Peyer's patch (tissue), 4 donors: Measurements from ENCODE around the gene KLHL25. TPM values are rescaled to one million over a fixed set of nuclear protein-coding genes. Genes with fewer than 3 reads are reported as not detected.
A peak's percentile ranks its signal among the peaks of the same experiment; 100 is the strongest.

ENCODE experiments used
- DNase-seq, 3 donors: peaks; one replicate each; pipeline ENCODE4 v3.0.0-alpha.2; 2017 to 2019
- H3K27ac ChIP-seq, 4 donors: fragments of 200-600 bp; sonication (generic); one replicate each; pipeline ENCODE4 v1.5.1; 2016 to 2019
- H3K27me3 ChIP-seq, 2 donors: fragments of 200-600 bp; sonication (generic); one replicate each; pipeline ENCODE4 v1.5.1; 2019
- H3K36me3 ChIP-seq, 3 donors: fragments of 200-600 bp; sonication (generic); one replicate each; pipeline ENCODE4 v1.5.1; 2016 to 2019
- H3K4me1 ChIP-seq, 4 donors: fragments of 200-600 bp; sonication (generic); one replicate each; pipeline ENCODE4 v1.5.1; 2016 to 2019
- H3K4me3 ChIP-seq, 4 donors: fragments of 200-600 bp; sonication (generic); 1 replicate in 3 of 4; 2 replicates in 1 of 4; pipeline ENCODE4 v1.5.1; 2016 to 2019; ENCODE audit warnings: mild to moderate bottlenecking in 1 of 4
- H3K9me3 ChIP-seq, 4 donors: fragments of 200-600 bp; sonication (generic); one replicate each; pipeline ENCODE4 v1.5.1; 2016 to 2019; ENCODE audit warnings: mild to moderate bottlenecking in 1 of 4
- CTCF ChIP-seq, 6 experiments: fragments of 450-650 bp in 4 of 6; fragments of 200-600 bp in 2 of 6; sonication (generic) in 1 of 6; IDR thresholded peaks; one replicate each; pipeline ENCODE4 v1.5.1; 2017 to 2019; ENCODE audit warnings: antibody characterized with exemption in 6 of 6, mild to moderate bottlenecking in 3 of 6, moderate library complexity in 1 of 6
- POLR2A ChIP-seq, 2 donors: fragments of 450-650 bp; IDR thresholded peaks; one replicate each; pipeline ENCODE4 v1.5.1; 2017; ENCODE audit warnings: antibody characterized with exemption in 2 of 2, mild to moderate bottlenecking in 2 of 2, moderate library complexity in 2 of 2
- total RNA-seq, 4 donors: library from RNA; depleted of rRNA; stranded (reverse); fragments of >200 nt; gene quantifications; one replicate each; pipeline ENCODE4 v1.1.0, GENCODE V29; 2016

KLHL25 gene
- total RNA-seq, 4 donors from 2014 or later: 9.9 to 23.6 (median 17.2) TPM

- Histone ChIP-seq H3K27ac (no peak overlapping the region), H3K4me3 (no peak overlapping the region), H3K4me1 (no peaks in the 10 kb centered on the region), H3K27me3 (no peaks in the 10 kb centered on the region), H3K36me3 (peaks cover 0 to 97% (median 0%) of the 10 kb centered on the region in 3 donors), H3K9me3 (no peaks in the 10 kb centered on the region)
- no peak for DNase-seq
- TF ChIP-seq CTCF (IDR thresholded peaks at IDR 0.05): no peak
- no peak for TF ChIP-seq POLR2A (IDR thresholded peaks at IDR 0.05)
These were observed 53.1 kb downstream of the KLHL25 start for GRCh38 chr15:85741662-85742061.

GRCh38 chr15:85741021-85741421, 53.7 kb downstream of the KLHL25 start:
- H3K27me3 ChIP-seq: no peaks in the 10 kb centered on the region
- H3K4me1 ChIP-seq: no peaks in the 10 kb centered on the region
- H3K36me3 ChIP-seq: peaks cover 0 to 97% (median 0%) of the 10 kb centered on the region in 3 donors
- no peak overlapping the region for H3K27ac ChIP-seq
- H3K9me3 ChIP-seq: no peaks in the 10 kb centered on the region
- no peak for DNase-seq
- H3K4me3 ChIP-seq: no peak overlapping the region
- TF ChIP-seq POLR2A (IDR thresholded peaks at IDR 0.05) (no peak), CTCF (IDR thresholded peaks at IDR 0.05) (no peak)

- no peak overlapping the region for H3K4me3 ChIP-seq
- no peaks in the 10 kb centered on the region for H3K27me3 ChIP-seq
- H3K36me3 ChIP-seq: peaks cover 0 to 96% (median 0%) of the 10 kb centered on the region in 3 donors
- H3K27ac ChIP-seq: no peak overlapping the region
- no peaks in the 10 kb centered on the region for H3K9me3 ChIP-seq
- no peaks in the 10 kb centered on the region for H3K4me1 ChIP-seq
- TF ChIP-seq CTCF (IDR thresholded peaks at IDR 0.05) (no peak), POLR2A (IDR thresholded peaks at IDR 0.05) (no peak)
- DNase-seq: no peak
These were observed 57.7 kb downstream of the KLHL25 start for GRCh38 chr15:85737061-85737460.

DNA sequence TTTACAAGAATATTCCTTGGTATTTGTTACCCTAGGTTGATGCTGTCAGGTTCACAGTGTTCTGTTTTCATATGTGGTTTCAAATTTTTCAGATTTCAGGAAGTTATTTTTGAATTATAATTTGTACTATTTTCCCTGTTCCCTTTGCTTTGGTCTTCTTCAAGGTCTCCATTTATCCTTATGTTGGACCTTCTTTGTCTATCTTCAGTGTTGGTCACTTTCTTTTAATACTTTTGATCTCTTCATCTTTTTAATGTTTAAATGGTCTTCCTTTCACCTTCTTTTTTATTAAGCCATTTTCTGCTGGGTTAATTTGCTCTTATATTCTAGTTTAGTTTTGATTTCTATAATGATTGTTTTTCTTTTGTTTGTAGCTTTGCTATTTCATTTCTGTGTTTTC, 61.3 kb downstream of the KLHL25 start:
- H3K27me3 ChIP-seq: no peaks in the 10 kb centered on the region
- H3K4me1 ChIP-seq: peaks cover 0 to 5% (median 0%) of the 10 kb centered on the region in 4 donors
- no peaks in the 10 kb centered on the region for H3K9me3 ChIP-seq
- peaks cover 0 to 95% (median 0%) of the 10 kb centered on the region in 3 donors for H3K36me3 ChIP-seq
- no peak overlapping the region for H3K27ac ChIP-seq
- H3K4me3 ChIP-seq: no peak overlapping the region
- no peak for DNase-seq
- TF ChIP-seq CTCF (IDR thresholded peaks at IDR 0.05): no peak
- no peak for TF ChIP-seq POLR2A (IDR thresholded peaks at IDR 0.05)

DNA sequence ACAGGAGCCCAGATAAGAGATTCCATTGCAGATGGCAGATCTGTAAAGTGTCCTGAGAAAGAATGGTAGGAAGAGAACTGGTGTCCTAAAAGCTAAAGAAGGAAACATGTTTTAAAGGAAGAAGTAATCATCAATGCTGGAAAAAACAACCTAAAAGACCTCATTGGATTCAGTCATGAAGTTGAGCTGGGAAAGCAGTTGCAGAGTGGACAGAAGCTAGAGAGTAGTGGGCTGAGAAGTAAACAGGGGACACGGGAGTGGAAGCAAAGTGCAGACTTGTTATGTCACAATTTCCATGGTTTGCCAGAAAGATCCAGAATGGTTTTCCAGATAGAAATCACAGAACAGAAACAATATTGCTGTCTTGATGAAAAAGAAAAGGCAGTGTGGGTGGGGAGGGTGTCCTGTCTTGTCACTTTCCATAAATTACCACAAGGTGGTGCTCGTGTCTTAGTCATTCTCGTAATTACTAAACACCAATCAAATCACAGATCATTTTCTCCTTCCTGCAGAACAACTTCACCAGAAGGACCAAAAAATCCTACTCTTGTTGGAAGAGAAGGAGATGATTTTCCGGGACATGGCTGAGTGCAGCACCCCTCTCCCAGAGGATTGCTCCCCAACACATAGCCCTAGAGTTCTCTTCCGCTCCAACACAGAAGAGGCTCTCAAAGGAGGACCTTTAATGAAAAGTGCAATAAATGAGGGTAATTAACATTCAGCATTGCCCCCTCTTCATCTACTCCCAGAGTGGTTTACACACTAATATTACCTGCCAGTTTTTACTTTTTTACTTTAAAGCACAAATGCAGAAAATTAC, 64.5 kb downstream of the KLHL25 start:
- no peak overlapping the region for H3K27ac ChIP-seq
- H3K36me3 ChIP-seq: peaks cover 0 to 95% (median 0%) of the 10 kb centered on the region in 3 donors
- DNase-seq: peak in 1 of 3 donors; percentile 66
- no peak overlapping the region for H3K4me3 ChIP-seq
- H3K9me3 ChIP-seq: no peaks in the 10 kb centered on the region
- H3K27me3 ChIP-seq: no peaks in the 10 kb centered on the region
- peaks cover 0 to 23% (median 0%) of the 10 kb centered on the region in 4 donors for H3K4me1 ChIP-seq
- TF ChIP-seq CTCF (IDR thresholded peaks at IDR 0.05) (peak; percentile 51 to 90 (median 82)), POLR2A (IDR thresholded peaks at IDR 0.05) (no peak)
